Activated T-cell treated with anti-CD3 and anti-CD28 coated beads for 4 hours (primary cell): ENCODE measurements around the gene SPDYC.
"Not testable (repeated sequence)": the region's sequence is repeated elsewhere in the genome, so short reads cannot be mapped to it uniquely, and the experiment has no call there.

Experiments
- DNase-seq: peaks from one replicate; pipeline ENCODE4 v3.0.0-alpha.2; 2020

SPDYC gene

GRCh38 chr11:65134952-65135632 lies 34.9 kb upstream of the SPDYC start:
- peak; percentile 72 for DNase-seq

- no peak for DNase-seq
These were observed 34.3 kb upstream of the SPDYC start for GRCh38 chr11:65135633-65136145.

DNA sequence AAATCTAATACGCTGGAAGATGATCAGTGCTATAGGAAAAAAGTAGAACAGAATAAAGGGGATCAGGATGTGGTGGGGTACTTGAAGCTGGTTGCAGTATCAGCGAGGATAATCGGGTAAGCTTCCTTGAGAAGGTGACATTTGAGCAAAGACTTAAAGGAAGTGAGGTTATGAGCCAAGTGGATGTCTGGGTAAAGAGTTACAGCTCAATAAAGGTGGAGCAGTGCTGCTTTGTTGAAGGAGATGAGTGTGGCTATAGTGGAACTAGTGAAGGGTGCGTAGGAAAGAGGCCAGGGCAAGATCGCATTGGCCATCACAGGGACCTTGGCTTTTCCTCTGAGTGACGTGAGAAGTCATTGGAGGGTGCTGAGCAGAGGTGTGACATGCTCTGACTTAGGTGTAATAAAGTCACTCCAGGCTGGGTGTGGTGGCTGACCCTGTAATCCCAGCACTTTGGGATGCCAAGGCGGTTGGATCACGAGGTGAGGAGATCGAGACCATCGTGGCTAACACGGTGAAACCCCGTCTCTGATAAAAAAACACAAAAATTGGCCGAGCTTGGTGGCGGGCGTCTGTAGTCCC lies 33.4 kb upstream of the SPDYC start:
- no peak for DNase-seq

DNA sequence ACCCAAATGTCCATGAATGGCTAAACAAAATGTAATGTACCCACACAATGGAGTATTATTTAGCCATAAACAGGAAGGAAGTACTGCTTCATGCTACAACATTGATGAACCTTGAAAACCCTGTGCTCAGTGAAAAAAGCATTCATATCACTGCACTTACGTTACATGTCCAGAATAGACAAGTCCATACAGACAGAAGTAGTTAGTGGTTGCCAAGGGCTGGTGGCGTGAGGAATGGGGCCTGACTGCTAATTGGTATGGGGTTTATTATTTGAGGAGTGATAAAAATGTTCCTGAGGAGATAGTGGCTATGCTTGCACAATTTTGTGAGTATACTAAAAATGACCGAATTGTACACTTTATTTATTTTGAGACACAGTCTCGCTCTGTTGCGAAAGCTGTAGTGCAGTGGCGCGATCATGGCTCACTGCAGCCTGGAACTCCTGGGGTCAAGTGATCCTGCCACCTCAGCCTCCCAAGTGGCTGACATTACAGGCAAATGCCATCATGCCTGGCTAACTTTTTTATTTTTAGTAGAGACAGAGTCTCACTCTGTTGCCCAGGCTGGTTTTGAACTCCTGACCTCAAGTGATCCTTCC lies 28.0 kb upstream of the SPDYC start:
- DNase-seq, result no peak

DNA sequence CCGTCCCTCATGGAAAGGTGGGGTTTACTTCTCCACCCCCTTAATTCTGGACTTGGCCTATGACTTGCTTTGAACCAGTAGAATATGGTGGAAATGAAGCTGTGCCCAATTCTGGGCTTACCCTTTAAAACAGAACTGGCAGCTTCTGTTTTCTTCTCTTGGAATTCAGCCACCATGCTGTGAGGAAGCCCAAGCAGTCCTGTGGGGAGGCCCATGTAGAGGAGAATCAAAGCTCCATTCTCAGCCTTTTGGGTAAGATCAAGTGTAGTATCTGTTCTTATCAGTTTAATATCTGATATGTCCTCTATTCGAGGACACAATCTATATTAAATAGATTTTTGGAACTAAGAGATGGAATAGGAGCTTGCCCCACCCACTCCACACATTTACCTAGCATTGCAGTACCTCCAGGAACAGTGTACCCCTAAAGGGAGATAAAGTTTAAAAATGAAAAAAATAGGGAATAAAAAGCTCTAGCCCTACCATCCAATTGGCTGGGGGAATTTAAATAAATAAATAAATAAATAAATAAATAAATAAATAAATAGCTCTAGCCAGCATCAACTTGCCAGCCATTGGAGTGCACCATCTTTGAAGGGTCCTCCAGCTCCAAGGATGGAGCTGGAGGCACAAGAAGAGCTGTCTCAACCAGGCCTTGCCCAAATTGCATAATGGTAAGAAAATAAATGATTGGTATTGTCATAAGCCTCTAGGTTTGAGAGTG lies 22.5 kb upstream of the SPDYC start:
- no peak for DNase-seq

- no peak for DNase-seq
These were observed 21.4 kb upstream of the SPDYC start for GRCh38 chr11:65148657-65149056.

GRCh38 chr11:65150131-65150508 lies 19.9 kb upstream of the SPDYC start:
- not testable (repeated sequence) for DNase-seq

DNA sequence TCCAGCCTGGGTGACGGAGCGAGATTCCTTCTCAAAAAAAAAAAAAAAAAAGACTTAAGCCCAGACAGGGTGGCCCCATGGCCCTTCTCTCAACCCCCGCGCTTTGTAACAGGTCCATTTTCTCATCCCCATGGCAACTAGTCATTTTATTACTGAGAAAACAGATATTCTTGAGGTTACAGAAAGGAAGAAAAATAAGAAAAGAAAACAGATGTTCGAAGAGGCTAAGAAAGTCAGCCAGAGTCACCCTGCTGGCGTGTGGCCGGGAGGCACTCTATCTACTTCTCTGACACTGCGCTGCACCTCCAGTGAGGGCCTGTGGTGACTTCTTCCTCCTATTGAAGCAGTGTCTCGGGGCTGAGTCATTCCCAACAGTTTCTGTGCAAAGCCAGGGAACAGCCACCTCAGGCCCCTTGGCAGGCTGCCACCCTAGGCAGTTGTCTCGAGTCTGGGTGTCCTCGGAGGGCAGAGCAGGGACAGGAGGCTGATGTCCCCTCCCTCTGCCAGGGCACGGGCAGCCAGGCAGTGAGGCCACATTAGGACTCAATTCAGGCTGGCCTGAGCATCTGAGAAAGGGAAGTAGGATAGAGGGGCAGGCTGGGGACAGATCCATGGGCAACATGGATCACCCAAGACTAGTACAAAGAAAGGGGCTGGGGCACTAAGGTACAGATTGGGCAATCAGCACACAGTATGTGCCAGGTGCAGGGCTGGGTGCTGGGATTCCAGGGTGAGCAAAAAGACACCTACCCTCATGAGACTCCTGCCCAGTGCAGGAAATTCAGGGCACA lies 19.3 kb upstream of the SPDYC start:
- no peak for DNase-seq

DNA sequence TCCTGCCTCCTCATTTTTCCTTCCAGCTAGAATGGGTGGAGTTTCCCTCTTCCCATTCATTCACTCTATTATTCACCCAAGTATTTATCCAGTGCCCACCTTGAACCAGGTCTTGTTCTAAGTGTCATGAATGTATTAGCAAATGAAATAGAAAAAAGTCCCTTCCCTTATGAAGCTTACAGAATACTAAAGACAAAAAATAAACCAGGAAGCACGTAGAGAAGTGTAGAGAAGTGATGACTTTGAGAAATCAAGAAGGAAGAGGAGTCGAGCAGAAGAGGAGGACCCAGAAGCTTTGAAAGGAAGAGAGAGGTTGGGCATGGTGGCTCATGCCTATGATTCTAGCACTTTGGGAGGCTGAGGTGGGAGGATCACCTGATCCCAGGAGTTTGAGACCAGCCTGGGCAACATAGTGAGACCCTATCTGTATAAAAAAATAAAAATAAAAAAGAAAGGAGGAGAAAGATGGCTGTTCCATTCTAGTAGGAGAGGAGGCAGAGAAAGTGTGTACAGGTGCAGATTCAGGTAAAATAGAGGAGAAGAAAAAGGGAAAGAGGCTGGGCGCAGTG lies 18.6 kb upstream of the SPDYC start:
- no peak for DNase-seq

DNA sequence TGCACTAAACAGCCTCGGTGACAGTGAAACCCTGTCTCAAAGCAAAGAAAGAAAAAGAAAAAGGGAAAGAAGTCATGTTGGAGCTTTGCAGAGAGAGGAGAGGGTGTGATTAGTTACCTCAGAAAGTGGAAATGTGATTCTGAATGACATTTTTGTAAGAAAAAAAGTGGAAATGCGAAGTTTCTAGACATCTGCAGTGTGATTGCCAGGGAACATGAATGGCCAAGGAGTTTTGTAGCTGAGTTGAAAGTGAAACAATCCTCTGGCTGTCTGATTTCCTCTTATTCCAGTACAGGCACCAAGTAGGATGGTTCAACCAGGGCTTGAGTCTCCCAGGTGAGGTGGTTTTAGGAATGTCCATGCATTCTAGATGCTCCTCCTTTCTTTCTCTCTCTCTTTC lies 17.9 kb upstream of the SPDYC start:
- DNase-seq, result no peak

- DNase-seq, result no peak
These were observed 13.8 kb upstream of the SPDYC start for GRCh38 chr11:65156256-65156655.

DNA sequence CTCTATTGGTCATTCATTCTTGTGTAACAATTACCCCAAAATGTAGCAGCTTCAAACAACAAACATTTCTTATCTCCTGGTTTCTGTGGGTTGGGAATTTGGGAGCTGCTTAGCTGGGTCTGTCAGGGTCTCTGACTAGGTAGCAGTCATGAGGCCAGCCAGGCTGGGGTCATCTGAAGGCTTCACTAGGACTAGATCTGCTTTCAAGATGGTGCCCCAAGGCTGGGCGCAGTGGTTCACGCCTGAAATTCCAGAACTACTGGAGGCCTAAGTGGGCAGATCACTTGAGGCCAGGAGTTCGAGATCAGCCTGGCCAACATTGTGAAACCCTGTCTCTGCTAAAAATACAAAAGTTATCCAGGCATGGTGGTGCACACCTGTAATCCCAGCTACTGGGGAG lies 13.1 kb upstream of the SPDYC start:
- DNase-seq, result no peak

DNA sequence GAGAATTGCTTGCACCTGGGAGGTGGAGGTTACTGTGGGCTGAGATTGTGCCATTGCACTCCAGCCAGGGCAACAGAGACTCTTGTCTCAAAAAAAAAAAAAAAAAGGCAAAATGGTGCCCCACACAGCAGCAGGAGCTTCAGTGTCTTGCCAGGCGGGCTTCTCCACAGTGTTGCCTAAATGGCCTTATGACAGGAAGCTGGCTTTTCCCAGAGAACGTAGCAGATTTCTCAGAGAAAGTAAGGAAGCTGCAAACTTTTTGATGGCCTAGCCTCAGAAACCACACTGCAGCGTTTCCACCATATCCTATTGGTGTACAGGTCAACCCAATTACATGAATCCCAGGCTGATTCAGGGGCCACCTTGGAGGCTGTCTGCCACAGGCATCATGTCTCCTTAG lies 12.7 kb upstream of the SPDYC start:
- no peak for DNase-seq

- DNase-seq, result no peak
These were observed 11.0 kb upstream of the SPDYC start for GRCh38 chr11:65159012-65159411.

GRCh38 chr11:65160643-65161042 lies 9.4 kb upstream of the SPDYC start:
- no peak for DNase-seq

DNA sequence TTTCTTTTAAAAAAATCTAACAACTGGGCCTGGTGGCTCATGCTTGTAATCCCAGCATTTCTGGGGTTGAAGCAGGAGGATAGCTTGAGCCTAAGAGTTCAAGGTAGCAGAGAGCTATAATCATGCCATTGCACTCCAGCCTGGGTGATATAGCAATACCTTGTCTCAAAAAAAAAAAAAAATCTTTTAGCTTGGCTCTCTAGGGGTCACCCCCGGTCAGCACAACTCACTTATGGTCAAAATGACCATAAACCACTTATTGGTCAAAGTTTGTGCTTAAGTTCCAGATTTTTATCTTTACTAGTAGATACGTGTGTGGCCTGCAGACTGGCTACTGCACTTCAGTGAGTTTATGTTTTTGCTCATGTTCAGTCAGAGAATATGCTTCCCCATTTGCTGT lies 6.3 kb upstream of the SPDYC start:
- DNase-seq, result no peak

DNA sequence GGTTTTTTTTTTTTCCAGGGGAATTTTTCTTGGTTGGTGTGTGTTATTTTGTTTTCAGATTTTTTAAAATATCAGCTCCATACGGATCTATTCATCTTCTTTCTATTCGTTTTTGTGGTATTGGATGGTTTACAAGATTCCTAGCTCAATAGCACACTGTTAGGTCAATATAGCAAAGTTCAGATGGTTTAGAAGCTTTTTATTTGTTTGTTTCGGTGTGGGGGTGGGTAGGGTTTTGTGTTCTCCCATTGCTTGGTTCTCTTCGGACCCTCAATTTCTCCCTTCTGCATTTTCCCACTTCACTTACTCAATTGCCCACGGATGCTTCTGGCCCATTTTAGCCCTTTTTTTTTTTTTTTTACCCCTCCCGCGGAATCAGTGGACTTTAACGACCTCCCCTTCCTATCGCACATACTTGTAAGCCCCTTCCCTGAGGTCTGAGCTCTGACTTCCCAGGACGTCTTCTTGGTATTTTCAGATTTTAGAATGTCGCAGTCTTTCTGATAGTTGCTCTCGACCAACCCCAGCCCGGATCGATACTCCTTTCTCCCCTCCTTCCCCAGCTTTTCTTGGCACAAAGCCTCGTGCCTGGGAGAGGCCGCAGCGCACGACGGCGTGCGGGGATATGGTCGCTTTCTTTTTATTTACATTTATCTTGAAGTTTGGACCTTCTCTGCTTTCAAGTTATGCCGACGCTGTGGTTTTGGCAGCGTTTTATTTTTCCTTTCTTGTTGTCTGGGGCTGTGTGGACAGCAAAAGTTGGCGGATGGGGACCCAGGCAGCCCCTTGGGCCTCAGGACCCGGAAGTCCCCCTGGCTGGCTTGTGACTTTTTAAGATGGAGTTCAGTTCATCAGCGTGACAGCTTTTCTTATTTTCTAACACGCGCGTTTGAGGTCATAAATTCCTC lies 4.4 kb upstream of the SPDYC start:
- DNase-seq, result no peak

GRCh38 chr11:65166893-65167292 lies 3.1 kb upstream of the SPDYC start:
- no peak for DNase-seq

DNA sequence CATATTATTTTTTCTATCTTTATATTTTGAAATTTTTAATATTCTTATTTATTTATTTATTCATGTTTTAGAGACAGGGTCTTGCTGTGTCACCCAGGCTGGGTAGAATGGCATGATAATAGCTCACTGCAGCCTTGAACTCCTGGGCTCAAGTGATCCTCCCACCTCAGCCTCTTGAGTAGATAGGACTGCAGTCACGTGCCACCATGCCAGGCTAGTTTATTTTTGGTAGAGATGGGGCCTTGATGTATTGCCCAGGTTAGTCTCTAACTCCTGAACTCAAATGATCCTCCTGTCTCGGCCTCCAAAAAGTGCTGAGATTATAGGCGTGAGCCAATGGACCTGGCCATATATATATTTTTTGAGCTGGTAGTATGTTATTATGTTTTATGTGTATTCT lies 2.4 kb upstream of the SPDYC start:
- no peak for DNase-seq

GRCh38 chr11:65169164-65169641 lies 830 bp upstream of the SPDYC start:
- DNase-seq, result no peak

GRCh38 chr11:65172600-65172999 lies 2.6 kb downstream of the SPDYC start:
- no peak for DNase-seq
